HG03442 (cell line): ENCODE measurements around the gene ESRP2.

Experiments
- ATAC-seq: cut with Tn5 transposase; IDR thresholded peaks from one replicate; pipeline ENCODE4 v1.9.1; 2021; ENCODE audit warnings: mild to moderate bottlenecking, moderate library complexity; ENCODE audit not compliant: unreplicated experiment

The ESRP2 gene

GRCh38 chr16:68264128-68265077 is 28.5 kb upstream of the ESRP2 start, which contains the start of gene SLC7A6:
SLC7A6 (plus strand) TSS chr16:68264526; CDS start chr16:68274727, 10,201 bp downstream.
- ATAC-seq = peak; percentile 47

DNA sequence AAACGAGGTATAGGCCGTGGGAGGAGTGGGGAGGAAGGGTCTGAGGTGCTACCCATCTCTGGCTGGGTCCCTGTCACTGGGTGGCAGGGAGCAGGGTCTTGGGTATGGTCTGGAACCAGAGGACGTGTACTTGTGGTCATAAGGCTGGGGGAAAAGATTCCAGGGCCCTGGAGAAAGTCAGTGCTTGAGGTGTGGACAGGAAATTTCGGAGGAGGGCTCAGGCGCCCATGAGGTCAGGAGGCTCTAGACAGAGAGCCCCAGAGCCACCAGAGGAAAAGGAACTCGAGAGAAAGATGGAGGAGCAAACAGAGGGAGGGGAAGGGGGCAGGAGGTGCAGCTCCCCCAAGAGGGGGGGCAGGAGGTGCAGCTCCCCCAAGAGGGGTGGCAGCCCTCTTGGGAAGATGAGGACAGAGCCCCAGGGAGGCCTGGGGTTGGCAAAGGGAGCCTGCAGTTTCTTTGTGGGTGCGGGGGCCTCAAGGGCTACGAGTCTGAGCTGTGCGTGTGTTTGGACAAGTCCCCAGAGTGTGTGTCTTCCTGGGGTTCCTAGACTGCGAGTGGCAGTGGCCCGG is 27.7 kb upstream of the ESRP2 start:
- peak; percentile 4 for ATAC-seq

- ATAC-seq = no peak
These were observed 23.3 kb upstream of the ESRP2 start for GRCh38 chr16:68259007-68259825.

GRCh38 chr16:68257906-68258800 is 22.2 kb upstream of the ESRP2 start:
- no peak for ATAC-seq

DNA sequence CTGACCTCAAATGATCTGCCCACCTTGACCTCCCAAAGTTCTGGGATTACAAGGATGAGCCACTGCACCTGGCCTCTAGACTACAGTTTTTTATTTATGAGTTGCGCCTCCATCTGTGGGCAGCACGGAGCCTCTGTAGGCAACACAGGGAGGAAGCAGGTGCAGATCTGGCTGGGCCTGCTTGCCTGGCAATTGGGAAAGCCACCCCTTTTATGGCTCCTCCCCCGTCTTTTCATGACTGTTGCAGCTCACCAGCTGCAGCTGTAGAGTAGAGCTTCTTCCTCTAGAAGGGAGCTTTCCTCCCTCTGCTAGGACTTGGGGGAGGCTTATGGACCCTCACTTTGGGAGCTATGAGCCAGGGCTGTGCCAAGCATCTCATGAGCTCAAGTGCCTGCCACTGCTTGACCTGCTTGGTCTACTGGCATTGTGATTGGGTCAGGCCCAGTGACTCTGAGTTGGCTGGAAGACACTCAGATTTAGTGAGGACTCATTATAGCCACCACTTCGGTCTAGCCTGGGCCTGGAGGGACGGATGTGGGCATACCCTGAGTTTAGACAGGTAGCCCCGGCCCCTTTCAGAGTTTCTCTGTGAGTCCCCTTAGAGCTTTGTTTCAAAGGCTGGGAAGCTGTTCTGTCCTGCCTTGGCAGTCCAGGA is 21.5 kb upstream of the ESRP2 start:
- no peak for ATAC-seq

GRCh38 chr16:68255712-68256111 is 19.8 kb upstream of the ESRP2 start:
- ATAC-seq = no peak

DNA sequence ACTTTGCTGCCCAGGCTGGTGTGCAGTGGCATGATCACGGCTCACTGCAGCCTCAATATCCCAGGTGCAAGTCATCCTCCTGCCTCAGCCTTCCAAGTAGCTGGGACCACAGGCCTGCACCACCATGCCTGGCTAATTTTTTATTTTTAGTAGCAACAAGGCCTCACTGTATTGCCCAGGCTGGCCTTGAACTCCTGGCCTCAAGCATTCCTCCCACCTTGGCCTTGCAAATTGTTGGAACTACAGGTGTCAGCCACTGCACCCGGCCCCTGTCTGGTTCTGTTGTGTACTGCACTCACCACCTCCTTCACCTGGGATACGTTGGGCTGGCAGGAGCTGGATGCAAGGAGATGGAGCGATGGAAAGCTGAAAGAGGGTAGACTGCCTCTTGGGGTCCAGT is 17.8 kb upstream of the ESRP2 start:
- no peak for ATAC-seq

DNA sequence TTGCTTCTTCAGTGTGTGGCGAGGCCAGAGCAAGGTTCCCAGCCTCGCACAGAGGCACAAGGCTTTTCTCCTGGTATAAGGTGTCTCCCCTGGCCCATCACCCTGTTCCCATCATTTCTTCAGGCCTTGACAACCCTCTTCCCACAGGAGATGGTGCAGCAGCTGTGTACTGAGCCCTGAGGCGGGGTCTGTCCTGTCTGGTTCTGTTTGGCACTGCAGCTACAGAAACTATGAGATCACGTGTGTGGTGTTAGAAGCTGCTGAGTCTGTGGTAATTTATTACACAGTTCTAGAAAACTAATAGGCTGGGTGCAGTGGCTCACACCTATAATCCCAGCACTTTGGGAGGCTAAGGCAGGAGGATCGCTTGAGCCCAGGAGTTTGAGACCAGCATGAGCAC is 16.5 kb upstream of the ESRP2 start:
- ATAC-seq = no peak

GRCh38 chr16:68251832-68252231 is 15.9 kb upstream of the ESRP2 start:
- no peak for ATAC-seq

DNA sequence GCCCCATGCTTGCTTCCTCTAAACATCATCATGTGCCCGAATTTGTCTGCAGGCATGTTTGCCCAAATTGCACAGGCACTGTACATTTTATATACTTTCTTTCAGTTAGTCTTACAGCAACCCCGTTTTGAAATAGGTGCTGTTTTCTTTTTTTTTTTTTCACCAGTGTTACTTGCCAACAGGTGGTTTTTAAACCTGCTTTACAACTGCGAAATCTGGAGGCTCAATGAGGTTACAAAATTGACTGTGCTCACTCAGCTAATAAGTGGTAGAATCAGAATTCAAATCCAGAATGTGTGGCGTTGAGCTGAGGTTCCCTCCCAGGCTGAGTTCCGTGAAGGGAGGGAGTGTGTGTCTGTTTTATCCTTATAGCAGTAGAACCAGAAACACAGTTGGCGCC is 15.0 kb upstream of the ESRP2 start:
- no peak for ATAC-seq

DNA sequence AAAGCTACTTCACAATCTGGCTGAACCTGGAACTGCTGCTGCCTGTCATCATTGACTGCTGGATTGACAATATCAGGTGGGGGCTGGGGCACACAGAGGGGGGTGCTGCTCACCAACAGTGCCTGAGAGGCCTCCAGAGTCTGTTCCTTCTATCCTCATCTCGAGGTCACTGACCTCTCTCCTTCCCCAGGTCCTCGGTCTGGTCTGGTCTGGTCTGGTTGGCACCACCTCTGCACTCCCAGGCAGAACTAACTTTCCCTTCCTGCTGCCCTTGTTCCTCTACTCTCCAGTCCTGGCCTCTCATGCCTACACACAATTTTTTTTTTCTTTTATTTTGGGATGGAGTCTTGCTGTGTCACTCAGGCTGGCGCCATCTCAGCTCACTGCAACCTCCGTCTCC is 13.4 kb upstream of the ESRP2 start:
- ATAC-seq = no peak

- ATAC-seq = no peak
These were observed 12.0 kb upstream of the ESRP2 start for GRCh38 chr16:68247932-68248331.

DNA sequence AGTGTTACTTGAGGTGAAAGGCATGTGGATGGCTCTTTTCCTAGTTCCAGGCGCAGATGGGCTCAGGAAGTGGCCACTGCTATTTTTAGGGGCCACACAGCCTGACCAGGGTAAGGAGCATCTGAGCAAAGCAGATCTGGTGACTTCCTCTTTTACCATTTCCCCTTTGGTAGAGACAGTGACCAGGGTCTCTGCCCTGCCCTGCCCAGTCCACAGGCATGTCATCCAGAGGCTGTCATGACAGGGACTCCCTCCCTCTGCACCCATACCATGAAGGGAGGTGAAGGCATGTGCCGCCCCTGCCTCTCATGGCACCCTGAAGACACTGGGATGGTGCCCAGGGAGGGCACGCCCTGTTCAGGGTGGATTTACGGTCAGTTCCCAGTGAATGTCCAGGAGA is 11.5 kb upstream of the ESRP2 start:
- ATAC-seq = no peak

- ATAC-seq = no peak
These were observed 10.7 kb upstream of the ESRP2 start for GRCh38 chr16:68246666-68247065.

- ATAC-seq = no peak
These were observed 10.2 kb upstream of the ESRP2 start for GRCh38 chr16:68246121-68246520.

DNA sequence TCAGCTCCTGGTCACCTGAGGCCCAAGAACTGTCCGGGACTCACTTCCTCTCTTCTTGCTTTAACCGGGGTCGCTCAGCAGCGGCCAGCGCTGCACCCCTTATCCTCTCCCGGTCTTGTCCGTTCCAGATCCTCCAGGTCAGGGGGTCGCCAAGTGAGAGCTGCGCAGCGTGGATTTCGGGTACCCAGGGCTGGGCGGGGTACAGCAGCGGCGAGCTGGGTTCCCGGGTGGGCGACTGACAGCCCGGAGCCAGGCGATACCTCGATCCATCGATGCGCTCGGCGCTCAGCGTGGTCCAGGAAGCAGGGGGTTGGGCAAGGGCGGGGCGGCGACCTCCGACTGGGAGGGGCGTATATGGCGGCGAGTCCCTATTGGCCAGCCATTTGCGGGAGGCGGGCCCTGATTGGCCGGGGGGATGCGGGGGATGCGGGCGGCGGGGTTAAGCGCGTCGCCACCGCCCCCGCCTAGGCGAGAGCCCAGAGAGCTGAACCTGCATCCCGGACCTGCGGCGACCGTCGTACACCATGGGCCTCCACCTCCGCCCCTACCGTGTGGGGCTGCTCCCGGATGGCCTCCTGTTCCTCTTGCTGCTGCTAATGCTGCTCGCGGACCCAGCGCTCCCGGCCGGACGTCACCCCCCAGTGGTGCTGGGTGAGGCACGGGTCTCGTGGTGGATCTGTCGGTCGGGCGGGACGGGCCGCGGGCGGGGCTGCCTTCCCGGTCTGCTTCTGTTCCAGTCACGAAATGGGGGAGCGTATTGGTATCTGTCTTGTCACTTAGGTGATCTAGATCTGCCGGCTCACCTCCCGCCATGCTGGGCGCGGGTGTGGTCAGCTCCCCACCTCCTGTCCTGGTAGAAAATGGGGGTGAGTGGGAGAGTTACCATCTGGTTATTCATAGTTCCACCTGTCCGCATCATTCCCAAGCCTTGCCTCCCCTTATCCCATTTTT is 9.3 kb upstream of the ESRP2 start, which contains the start of gene PLA2G15:
Gene PLA2G15 (plus strand): TSS at position 471 of the 951 bp plus-strand sequence. CDS start 54 bp downstream, at position 525.
- peak; percentile 85 for ATAC-seq

- no peak for ATAC-seq
These were observed 8.6 kb upstream of the ESRP2 start for GRCh38 chr16:68244481-68244902.
